ENCODE data around the gene FAM98B. TPM values are rescaled to one million over a fixed set of nuclear protein-coding genes. Genes with fewer than 3 reads are reported as not detected.

The FAM98B gene
- total and polyA plus RNA-seq, 2 donors = 6.3 to 15.4 TPM

DNA sequence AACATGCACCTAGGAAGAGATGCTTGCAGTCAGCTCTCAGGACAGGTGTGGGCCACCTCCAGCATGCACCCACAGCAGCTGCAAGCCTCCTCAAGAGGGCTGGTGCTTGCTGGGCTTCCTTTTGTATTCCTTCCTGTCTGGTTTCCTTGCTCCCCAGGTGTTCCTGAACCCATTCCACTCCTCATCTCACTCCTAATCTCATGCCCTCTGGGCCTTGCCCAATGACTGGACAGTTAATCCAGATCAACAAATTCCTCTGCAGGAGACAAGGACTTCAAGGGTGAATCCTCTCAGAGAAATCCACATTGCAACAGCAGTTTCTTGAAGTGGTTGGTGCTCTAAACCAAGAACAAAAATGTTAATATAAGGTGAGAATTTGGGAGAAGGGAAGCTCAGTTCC lies 80.0 kb downstream of the FAM98B start:
- Histone ChIP-seq H3K4me1 (ENCODE audit: control insufficient read depth in 2 of 2, insufficient read depth in 2 of 2, low read length in 2 of 2) (peaks cover 16 to 17% of the 10 kb centered on the region in 2 donors), H3K27ac (ENCODE audit: low read depth in 1 of 2, low read length in 1 of 2) (no peak overlapping the region), H3K36me3 (ENCODE audit: control insufficient read depth in 2 of 2, insufficient read depth in 2 of 2, low read length in 1 of 2) (peaks cover 29 to 50% of the 10 kb centered on the region in 2 donors), H3K27me3 (ENCODE audit: control insufficient read depth in 2 of 2, insufficient read depth in 1 of 2, low read length in 1 of 2) (no peaks in the 10 kb centered on the region), H3K4me3 (ENCODE audit: low read length in 2 of 2) (no peak overlapping the region), H3K9me3 (ENCODE audit: control insufficient read depth in 2 of 2, insufficient read depth in 1 of 2, low read length in 1 of 2) (no peaks in the 10 kb centered on the region)
- peak in 1 of 9 donors; percentile 15 for DNase-seq (ENCODE audit: low read depth in 6 of 9, low spot score in 9 of 9)

DNA sequence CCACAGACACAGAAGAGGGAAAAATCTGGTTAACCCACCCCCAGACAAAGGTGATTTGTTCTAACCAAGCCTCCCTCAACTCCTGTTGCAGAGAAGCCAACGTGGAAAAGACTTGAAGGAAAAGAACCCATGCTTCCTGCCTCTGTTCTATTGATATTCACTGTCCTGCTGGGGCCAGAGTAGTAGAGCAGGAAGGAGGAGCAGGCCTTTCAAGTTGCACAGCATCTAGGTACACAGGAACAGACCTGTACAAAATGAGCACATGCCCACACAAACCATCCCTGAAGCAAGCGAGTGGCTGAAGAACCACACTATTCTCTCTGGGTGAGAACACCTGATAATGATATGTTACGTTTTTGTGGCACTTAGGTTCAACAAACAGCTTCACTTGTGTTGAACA lies 80.8 kb downstream of the FAM98B start:
- H3K9me3 ChIP-seq (ENCODE audit: control insufficient read depth in 2 of 2, insufficient read depth in 1 of 2, low read length in 1 of 2) = no peaks in the 10 kb centered on the region
- H3K27ac ChIP-seq (ENCODE audit: low read depth in 1 of 2, low read length in 1 of 2) = peak overlapping the region in 1 of 2 donors; percentile 70
- H3K27me3 ChIP-seq (ENCODE audit: control insufficient read depth in 2 of 2, insufficient read depth in 1 of 2, low read length in 1 of 2) = no peaks in the 10 kb centered on the region
- no peak overlapping the region for H3K4me3 ChIP-seq (ENCODE audit: low read length in 2 of 2)
- 75% methylated on average over 3 of the region's 3 CpGs for WGBS
- peaks cover 29 to 51% of the 10 kb centered on the region in 2 donors for H3K36me3 ChIP-seq (ENCODE audit: control insufficient read depth in 2 of 2, insufficient read depth in 2 of 2, low read length in 1 of 2)
- H3K4me1 ChIP-seq (ENCODE audit: control insufficient read depth in 2 of 2, insufficient read depth in 2 of 2, low read length in 2 of 2) = peaks cover 18 to 19% of the 10 kb centered on the region in 2 donors
- no peak for DNase-seq (ENCODE audit: low read depth in 6 of 9, low spot score in 9 of 9)

DNA sequence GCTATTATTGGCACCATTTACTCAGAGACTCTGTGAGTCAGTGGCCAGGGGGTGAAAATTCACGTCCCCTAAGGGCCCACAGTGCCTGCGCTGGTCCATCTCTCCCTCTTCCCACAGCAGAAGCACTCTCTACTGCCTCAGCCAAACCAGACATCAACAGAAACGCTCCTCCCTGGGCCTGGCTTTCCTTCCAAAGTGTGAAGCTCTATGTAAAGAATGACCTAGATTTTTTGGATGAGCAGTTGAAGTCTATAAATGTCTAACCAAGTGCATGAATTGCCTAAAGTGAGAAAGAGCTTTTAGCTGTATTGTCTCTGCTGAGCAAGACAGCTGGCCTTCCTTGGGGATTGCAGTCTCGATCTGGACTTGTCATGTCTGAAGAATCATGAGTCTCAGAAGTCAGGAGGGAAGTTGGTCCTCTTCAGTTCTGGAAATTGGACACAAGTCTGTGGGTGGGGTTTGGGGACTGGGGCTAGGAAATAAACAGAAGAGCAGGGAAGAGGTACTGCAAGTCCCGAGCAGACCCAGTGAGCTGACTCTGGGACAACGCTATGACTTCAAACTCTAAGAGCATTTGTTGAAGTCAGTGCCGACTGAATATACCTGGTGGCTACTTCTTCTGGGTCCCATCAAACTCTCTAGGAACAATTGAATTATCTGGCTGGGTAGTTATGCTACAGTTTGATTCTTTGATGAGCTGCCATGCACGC lies 81.7 kb downstream of the FAM98B start:
- no peaks in the 10 kb centered on the region for H3K27me3 ChIP-seq (ENCODE audit: control insufficient read depth in 2 of 2, insufficient read depth in 1 of 2, low read length in 1 of 2)
- no peaks in the 10 kb centered on the region for H3K9me3 ChIP-seq (ENCODE audit: control insufficient read depth in 2 of 2, insufficient read depth in 1 of 2, low read length in 1 of 2)
- H3K27ac ChIP-seq (ENCODE audit: low read depth in 1 of 2, low read length in 1 of 2) = peak overlapping the region in 1 of 2 donors; percentile 64
- H3K4me3 ChIP-seq (ENCODE audit: low read length in 2 of 2) = no peak overlapping the region
- peaks cover 29 to 44% of the 10 kb centered on the region in 2 donors for H3K36me3 ChIP-seq (ENCODE audit: control insufficient read depth in 2 of 2, insufficient read depth in 2 of 2, low read length in 1 of 2)
- 98% methylated on average over 8 of the region's 8 CpGs for WGBS
- no peak for DNase-seq (ENCODE audit: low read depth in 6 of 9, low spot score in 9 of 9)
- peaks cover 18 to 19% of the 10 kb centered on the region in 2 donors for H3K4me1 ChIP-seq (ENCODE audit: control insufficient read depth in 2 of 2, insufficient read depth in 2 of 2, low read length in 2 of 2)

DNA sequence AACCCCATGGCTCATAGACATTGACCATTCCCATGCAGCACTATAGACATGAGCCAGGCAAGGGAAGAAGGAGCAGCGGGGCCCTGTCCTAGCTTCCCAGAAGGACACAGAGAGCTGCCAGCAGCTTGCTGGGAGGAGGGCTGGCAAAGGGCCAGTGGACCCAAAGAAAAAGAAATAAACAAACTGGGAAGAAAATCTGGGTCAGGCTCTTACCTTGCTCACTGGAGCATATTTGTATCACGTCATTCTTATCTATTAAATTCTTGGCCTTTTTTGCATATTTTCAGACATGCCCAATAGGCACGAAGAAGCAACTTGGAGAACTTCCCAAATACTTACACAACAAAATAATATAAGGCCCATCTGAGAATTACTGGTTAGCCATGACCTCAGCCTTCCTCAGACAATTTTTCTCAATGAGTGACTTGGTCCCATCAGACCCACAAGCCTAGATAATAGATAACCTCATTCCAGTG lies 82.3 kb downstream of the FAM98B start:
- no peak for DNase-seq (ENCODE audit: low read depth in 6 of 9, low spot score in 9 of 9)
- Histone ChIP-seq H3K4me3 (ENCODE audit: low read length in 2 of 2) (no peak overlapping the region), H3K36me3 (ENCODE audit: control insufficient read depth in 2 of 2, insufficient read depth in 2 of 2, low read length in 1 of 2) (peaks cover 29 to 40% of the 10 kb centered on the region in 2 donors), H3K27me3 (ENCODE audit: control insufficient read depth in 2 of 2, insufficient read depth in 1 of 2, low read length in 1 of 2) (no peaks in the 10 kb centered on the region), H3K27ac (ENCODE audit: low read depth in 1 of 2, low read length in 1 of 2) (no peak overlapping the region), H3K4me1 (ENCODE audit: control insufficient read depth in 2 of 2, insufficient read depth in 2 of 2, low read length in 2 of 2) (peaks cover 18 to 19% of the 10 kb centered on the region in 2 donors), H3K9me3 (ENCODE audit: control insufficient read depth in 2 of 2, insufficient read depth in 1 of 2, low read length in 1 of 2) (no peaks in the 10 kb centered on the region)
- 94% methylated on average over 3 of the region's 3 CpGs for WGBS

Other genes with a start within 250 kb of the FAM98B start
- gene SPRED1, start 201.3 kb upstream of the FAM98B start, total RNA-seq = 7.3 TPM
- 5.3 TPM for gene SPRED1, start 201.3 kb upstream of the FAM98B start, polyA plus RNA-seq
- gene RASGRP1, start 110.7 kb downstream of the FAM98B start, total RNA-seq = 53.3 TPM
- 12.3 TPM for gene RASGRP1, start 110.7 kb downstream of the FAM98B start, polyA plus RNA-seq

Data from thymus (tissue), 11 donors.